GM12872 (cell line): ENCODE results near the gene NOBOX.
"Not testable (repeated sequence)": the region's sequence is repeated elsewhere in the genome, so short reads cannot be mapped to it uniquely, and the experiment has no call there.

ENCODE experiments used
- CTCF ChIP-seq: IDR thresholded peaks from 3 replicates; pipeline ENCODE4 v1.5.1; 2011; ENCODE audit warnings: low read depth, mild to moderate bottlenecking, low read length, moderate library complexity; ENCODE audit not compliant: insufficient read depth

Gene NOBOX

GRCh38 chr7:144355176-144355822 lies 48.2 kb downstream of the NOBOX start, which contains the start of gene ARHGEF5:
ARHGEF5 (plus strand) TSS chr7:144355402; CDS start chr7:144362670, 7,268 bp downstream.
- not testable (repeated sequence) for TF ChIP-seq CTCF
